Amniotic stem cell (primary cell): ENCODE data around the gene B3GALT6.

ENCODE experiments used
- DNase-seq: peaks from one replicate; lab custom pipeline; 2025; lab: John Stamatoyannopoulos, UW

The B3GALT6 gene

DNA sequence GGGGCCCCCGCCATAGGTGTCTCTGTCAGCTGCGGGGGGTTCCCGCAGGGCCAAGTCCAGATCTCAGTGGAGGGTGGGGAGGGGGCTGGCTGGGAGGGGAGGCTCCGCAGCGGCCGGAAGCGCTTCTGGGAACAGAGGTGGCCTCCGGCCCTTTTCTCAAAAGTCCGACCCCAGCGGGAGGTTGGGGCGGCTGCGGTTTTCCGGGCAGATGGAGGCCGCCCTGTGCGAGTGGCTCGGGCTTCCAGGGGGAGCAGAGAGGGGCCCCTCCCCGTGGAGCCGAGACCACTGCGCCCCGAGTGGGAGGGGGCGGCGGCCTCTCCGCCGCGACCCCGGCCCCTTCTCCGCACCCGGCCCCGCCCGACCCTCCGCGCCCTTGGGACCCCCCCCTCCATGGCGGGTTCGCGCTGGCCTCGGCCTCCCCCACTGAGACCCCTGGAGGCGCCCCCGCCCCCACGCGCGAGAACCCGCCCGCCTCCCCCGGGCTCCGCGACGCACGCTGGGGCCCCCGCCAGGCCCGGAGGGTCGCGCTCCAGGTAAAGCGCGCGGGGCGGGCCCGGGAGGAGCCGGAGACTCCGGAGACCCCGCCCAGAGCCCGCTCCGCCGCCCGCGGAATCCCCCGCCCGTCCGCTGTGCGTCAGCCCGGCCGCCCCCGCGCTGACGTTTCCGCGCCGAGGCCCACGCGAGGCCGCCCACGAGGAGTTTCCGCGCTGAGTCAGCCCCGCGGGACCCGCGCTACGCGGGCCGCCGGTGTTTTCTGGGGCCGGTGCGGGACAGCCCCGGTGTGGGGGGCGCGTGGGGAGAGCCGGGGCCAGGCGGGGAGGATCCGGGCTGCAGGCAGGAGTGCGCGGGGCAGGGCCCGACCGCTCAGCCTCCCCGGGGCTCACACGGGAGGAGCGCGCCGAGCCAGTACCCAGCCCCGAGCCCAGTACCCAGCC, 30.9 kb upstream of the B3GALT6 start:
- DNase-seq, result peak; percentile 8

DNA sequence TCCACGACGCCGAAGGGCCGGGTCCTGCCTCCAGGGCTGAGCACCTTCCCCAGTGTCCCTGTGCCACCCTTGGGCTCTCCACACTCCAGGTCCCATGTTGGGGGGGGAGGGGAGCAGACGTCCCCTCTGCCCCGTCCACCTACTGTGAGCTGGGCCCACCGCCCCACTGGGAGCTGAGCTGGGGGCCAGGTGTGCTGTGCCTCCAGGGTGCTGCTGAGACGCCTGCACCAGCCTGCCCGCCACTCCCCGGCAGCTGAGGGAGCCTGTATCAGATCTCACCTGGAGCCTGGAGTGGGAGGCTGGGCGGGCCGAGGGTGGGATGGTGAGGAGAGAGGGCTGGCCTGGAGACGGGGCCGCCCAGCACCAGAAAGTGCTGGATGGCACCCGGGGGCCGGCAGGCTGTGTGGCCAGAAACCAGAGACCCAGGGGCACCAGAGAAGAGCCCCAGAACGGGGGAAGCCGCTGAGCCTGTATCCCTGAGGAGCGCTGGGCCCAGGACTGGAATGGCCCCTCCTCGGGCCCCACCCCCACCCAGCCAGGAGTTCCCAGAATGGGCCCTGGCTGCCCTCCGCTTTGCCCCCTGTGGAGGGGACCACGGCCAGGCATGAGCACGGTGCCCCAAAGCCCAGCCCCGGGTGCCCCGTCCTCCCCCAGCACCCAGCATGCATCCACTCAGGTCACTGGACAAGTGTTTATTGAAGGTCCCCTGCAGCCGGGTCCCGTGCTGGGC, 29.0 kb upstream of the B3GALT6 start:
- DNase-seq, result no peak

DNA sequence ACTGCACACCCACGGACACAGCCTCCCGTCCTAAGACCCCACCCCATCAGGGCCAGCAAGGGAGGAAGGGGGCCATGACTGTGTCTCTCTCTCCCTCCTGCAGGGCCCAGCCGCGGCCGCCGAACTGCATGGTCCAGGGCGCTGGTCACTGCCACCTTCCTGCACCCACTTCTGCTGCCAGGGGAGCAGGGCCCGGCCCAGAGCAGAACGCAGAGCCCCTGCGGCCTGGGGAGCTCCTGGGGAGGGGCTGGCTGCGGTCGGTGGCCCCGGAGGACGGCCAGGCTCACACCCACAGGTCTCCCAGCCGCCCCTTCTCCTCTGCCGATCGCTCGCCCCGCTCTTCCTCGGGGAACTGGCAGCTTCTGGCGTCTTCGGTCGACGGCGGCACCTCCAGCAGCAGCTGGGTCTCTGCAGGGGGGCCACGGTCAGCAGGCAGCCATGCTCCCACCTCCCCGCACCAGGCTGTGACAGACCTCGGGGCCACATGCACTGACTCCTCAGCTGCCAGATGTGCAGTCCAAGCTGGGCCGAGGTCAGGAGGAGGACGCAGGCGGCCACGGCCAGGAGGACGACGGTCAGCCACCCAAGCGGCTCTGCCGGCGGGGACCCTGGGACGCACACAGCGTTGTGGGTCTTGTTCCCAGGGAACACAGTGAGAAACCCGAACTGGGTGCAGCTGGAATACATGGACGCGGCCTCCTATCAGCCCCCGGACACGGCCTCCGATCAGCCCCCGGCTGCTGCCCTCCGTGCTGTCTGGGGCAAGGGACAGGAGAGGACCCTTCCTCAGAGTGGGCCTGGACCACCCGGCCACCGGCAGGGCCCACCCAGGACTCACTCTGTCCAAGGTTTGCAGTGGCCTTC, 28.2 kb upstream of the B3GALT6 start:
- DNase-seq, result no peak

- DNase-seq, result no peak
These were observed 27.6 kb upstream of the B3GALT6 start for GRCh38 chr1:1204425-1204920.

GRCh38 chr1:1204998-1205768, 26.9 kb upstream of the B3GALT6 start:
- DNase-seq, result no peak

- DNase-seq, result no peak
These were observed 26.2 kb upstream of the B3GALT6 start for GRCh38 chr1:1205769-1206375.

GRCh38 chr1:1206376-1206965, 25.6 kb upstream of the B3GALT6 start, which contains the start of gene TNFRSF18:
Gene TNFRSF18 (minus strand): TSS chr1:1206592. CDS start chr1:1206571, 21 bp downstream.
- no peak for DNase-seq

- no peak for DNase-seq
These were observed 25.0 kb upstream of the B3GALT6 start for GRCh38 chr1:1206966-1207531.

- no peak for DNase-seq
These were observed 24.5 kb upstream of the B3GALT6 start for GRCh38 chr1:1207571-1207892.

DNA sequence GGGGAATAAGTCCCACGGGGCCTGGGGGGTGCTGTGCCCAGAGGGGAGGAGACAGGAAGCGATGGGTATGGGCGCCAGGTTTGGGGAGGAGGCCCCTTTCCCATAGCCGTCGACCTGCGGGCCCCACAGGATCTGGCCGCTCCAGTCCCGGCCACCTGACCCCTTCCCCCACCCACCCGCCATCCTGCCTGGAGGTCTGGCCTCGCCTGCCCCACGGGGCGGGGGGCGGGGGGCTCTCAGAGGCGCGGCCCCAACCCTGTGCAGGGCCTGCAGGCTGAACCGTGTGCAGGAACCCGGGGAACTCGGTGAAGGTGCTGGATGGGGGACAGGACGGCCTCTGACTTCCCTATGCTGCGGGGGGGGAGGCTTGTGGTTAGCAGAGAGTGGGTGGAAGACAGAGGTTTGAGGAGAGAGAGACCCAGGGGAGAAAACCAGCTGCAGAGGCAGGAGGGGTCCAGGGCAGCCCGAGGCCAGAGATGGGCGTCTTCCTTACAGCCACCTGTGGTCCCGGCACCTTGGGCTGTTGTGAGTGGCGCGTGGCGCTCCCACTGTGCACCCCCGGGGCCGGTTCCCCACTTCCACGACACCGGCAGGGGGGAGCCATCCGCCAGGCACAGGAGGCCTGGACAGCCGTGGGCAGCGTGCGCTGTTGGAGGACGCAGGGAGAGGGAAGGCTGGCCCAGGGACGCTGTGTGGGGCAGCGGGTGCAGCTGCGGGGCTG, 23.2 kb upstream of the B3GALT6 start:
- DNase-seq, result no peak

DNA sequence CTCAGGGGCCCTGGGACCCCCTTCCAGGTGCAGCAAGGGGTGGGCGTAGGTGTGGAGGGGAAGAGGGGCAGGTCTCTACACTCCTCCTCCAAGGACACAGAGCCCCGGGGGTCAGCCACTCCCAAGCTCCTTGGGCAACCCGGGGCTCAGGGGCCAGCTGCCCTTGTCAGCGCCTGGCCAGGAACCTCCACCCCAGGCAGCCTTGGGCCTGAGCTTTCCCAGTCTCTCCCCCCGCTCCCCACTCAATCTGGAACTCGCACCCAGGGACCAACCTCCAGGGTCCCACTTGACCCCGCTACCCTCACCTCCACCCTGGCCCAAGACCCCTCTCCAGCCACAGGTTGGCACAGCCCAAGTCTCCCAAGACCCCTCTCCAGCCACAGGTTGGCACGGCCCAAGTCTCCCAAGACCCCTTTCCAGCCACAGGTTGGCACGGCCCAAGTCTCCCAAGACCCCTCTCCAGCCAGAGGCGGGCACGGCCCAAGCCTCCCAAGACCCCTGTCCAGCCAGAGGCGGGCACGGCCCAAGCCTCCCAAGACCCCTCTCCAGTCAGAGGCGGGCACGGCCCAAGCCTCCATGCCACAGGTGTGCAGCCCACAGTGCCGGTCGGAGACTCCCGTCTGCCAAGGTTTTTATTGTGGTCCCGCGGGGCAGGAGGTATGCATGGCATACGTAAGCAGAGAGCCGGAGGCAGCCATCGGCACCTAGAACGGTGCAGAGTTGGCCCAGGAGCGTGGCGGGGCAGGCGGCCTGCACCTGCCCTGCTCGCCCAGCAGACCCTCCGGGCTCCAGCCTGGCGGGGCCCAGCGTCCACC, 21.1 kb upstream of the B3GALT6 start:
- no peak for DNase-seq

- no peak for DNase-seq
These were observed 20.2 kb upstream of the B3GALT6 start for GRCh38 chr1:1211541-1212441.

GRCh38 chr1:1212780-1213344, 19.2 kb upstream of the B3GALT6 start:
- DNase-seq, result no peak

GRCh38 chr1:1213345-1214265, 18.4 kb upstream of the B3GALT6 start, which contains the start of gene TNFRSF4:
Gene TNFRSF4 (minus strand): TSS chr1:1214153. CDS start chr1:1214127, 26 bp downstream.
- DNase-seq, result no peak

- DNase-seq, result no peak
These were observed 16.9 kb upstream of the B3GALT6 start for GRCh38 chr1:1215080-1215676.
